Stimulated activated CD8-positive, alpha-beta memory T cell treated with anti-CD3 and anti-CD28 coated beads, Interleukin-2, amount 100 ng/mL, for 1 hour (primary cell): Measurements from ENCODE around the gene ZSCAN10.
"Not testable (repeated sequence)": the region's sequence is repeated elsewhere in the genome, so short reads cannot be mapped to it uniquely, and the experiment has no call there.

Source experiments
- DNase-seq, 2 donors: peaks; one replicate each; pipeline ENCODE4 v3.0.0-alpha.2; 2020; ENCODE audit warnings: low read depth in 2 of 2

Gene ZSCAN10

DNA sequence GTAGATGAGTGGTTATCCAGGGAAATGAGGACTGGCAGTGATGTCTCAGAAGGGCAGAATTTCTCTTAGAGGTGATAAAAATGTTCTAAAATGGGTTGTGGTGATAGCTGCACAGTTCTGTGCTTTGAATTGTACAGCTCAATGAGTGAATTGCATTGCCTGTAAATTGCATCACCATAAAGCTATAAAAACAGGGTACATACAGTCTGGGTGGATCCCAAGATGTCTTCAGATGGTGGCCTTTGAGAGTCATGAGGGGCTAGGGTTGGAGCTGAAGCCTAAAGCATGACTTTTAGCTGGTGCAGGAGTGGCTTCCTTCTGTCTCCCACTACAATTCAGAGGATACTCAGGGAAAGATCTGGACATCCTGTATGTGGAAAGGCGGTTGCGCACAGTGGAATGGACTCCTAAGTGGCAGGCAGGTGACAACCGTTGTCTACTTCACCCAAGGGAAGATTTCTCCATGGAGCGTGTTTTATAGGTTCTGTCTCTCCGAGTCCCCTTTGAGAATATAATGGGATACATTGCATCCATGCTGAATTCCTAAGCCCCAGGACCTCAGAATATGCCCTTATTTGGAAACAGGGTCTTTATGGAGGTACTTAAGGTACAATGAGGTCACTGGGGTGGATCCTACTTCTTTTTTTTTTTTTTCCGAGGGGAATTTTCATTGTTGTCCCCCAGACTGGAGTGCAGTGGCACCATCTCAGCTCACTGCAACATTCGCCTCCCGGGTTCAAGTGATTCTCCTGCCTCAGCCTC, 35.3 kb downstream of the ZSCAN10 start:
- no peak for DNase-seq

GRCh38 chr16:3062553-3062952, 36.5 kb downstream of the ZSCAN10 start:
- DNase-seq: no peak

DNA sequence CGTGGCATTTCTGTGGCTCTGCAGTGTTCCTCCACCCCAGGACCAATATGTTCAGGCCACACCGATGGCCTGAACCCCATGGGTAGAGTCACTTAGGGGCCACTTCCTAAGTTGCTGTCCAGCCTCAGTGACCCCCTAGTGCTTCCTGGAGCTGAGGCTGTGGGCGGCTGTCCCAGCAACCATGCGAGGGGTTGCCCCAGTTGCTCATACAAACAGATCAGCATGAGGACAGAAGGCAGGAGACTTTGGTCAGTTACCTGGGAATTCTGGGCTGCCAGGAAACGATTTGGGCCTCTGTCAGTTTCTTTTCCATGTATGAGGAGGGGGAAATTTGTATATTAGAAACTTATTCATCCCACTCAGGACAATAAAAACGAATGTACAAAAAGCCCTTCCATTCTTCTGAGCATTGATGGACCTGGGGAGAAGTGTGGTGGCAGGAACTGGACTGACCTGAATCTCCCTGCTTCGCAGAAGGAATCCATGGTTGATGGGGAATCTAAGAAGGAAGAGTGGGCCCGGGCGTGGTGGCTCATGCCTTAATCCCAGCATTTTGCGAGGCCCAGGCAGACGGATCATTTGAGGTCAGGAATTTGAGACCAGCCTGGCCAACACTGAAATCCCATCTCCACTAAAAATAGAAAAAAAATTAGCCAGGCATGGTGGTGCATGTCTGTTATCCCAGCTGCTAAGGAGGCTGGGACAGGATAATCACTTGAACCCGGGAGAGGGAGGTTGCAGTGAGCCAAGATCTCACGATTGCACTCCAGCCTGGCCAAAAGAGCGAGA, 38.6 kb downstream of the ZSCAN10 start:
- DNase-seq: no peak

DNA sequence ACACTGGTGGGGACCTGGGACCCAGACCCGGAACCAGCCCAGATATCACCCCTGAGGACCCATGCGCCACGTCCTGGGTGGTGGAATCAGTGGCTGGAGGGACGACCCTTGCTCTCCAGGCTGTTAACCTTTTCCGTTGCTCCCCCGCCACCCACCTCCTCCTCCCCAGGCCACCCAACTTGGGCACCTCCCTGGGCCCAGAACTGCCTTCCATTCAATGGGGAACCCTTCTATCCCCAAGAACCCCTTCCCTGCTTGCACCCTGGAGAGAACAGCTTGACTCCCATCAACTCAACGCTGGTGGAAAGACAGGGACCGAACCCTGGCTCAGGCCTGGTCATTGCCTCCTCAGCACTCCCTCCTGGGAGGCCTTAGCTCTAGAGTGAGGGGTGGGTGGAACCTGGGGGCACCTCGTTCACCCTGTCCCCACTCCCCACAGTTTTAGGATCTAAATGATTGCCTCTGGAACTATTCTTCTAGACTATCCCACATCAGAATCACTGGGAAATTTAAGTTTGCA, 39.3 kb downstream of the ZSCAN10 start:
- DNase-seq: no peak

DNA sequence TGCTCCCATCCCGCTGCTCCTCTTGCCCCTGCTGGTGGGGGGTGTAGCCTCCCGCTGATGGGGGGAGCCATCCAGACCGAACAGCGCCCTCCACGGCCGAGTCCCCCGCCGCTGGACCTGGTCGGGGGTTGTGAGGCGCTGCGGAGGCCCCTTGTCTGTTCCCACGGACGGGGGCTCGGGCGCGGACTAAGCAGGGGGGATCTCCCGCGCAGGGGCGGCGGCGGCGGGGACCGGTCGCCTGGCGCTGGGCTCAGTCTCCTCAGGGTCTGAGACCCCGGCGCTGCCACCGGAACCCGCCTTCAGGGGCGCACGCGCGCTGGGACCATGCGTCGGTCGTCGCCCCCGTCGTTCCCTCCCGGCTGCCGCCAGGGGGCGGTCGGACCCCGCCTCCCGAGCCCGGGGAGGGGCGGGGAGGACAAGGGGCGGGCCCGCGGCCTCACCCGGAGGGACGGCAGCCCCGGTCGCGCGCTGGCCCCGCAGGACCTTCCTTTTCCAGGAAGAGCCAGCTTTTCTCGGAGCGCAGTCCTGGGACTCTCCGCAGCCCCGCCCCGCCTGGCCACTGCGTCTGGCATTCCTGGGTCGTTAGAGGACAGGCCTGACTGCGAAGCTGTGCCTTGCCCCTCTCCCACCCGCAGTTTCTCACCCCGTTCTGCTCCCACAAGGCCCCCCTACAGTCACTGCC, 39.9 kb downstream of the ZSCAN10 start:
- peak; percentile 79 to 84 for DNase-seq

- DNase-seq: no peak
These were observed 40.7 kb downstream of the ZSCAN10 start for GRCh38 chr16:3058139-3059030.

DNA sequence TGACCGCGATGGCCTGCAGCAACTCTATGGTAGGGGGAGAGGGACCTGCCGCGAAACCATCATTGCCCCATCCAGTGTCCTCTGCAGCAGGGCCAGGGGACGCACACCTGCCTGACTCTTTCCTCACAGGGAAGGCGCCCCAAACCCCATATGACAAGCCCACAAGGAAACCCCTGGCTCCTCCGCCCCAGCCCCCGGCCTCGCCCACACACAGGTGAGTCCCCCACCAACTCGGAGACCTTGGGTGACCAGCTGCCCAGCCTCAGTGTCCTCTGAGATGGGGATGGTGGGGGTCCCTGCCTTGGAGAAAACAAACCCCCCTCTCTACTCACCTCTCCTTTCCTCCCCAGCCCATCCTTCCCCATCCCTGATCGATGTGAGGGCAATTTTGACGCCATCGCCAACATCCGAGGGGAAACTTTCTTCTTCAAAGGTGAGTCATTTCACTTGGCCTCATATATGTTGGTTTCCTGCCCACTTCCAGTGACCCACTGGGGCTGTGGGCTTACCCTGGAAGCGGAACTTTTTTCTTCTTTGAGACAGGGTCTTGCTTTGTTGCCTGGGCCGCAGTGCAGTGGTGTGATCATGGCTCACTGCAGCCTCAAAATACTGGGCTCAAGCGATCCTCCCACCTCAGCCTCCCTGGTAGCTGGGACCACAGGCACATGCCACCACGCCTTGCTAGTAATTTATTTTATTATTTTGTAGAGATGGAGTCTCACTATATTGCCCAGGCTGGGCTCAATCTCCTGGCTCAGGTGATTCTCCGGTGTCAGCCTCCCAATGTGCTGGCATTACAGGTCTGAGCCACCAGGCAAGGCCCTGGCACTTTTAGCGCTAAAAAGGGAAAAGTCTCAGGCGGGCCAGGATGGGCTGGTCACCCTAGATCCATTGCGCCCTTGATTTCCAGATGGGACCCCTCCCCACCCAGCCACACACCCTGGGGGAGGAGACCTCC, 41.6 kb downstream of the ZSCAN10 start:
- DNase-seq: no peak

DNA sequence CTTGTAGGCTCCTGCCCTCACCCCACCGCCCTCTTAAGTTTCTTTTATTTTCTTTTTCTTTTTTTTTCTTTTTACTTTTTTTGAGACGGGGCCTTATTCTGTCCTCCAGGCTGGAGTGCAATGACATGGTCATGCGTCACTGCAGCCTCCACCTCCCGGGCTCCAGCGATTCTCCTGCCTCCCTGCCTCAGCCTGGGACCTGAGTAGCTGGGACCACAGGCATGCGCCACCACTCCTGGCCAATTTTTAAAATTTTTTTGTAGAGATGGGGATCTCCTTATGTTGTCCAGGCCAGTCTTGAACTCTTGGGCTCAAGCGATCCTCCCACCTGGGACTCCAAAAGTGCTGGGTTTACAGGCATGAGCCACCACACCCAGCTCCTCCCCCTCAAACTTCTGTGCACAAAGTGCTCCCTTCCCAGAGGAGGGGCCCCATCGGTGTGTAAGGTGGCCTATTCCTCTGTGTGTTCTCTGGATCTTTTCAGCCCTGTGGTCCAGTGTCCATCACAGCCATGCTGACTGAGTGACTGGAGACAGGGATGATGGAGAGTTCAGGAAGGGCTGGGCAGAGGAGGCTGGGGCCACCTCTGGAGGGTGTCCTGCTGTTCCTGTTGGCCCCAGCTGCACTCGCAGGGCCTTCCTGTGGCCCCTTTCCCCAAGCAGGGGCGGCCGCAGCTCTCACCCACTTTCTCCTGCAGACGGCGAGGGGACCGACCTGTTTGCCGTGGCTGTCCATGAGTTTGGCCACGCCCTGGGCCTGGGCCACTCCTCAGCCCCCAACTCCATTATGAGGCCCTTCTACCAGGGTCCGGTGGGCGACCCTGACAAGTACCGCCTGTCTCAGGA, 42.5 kb downstream of the ZSCAN10 start:
- DNase-seq: no peak

DNA sequence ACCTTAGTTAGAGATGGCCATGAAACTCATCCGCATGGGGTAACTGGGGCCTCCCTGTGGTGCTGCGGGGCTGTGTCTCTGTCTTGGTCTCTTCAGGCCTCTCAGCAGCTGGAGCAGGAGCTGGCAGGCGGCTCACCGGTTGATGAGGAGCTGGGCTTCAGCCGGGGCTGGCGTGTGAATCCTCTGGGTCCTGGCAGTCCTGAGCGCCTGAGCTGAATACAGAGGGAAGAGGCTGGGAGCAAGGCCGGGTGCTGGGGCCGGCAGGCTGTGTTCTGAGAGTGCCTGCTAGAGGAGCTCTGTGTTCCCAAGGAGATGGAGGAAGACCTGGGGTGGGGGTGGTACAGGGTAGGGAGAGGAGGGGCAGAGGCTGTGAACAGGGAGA, 43.4 kb downstream of the ZSCAN10 start:
- DNase-seq: not testable (repeated sequence)

DNA sequence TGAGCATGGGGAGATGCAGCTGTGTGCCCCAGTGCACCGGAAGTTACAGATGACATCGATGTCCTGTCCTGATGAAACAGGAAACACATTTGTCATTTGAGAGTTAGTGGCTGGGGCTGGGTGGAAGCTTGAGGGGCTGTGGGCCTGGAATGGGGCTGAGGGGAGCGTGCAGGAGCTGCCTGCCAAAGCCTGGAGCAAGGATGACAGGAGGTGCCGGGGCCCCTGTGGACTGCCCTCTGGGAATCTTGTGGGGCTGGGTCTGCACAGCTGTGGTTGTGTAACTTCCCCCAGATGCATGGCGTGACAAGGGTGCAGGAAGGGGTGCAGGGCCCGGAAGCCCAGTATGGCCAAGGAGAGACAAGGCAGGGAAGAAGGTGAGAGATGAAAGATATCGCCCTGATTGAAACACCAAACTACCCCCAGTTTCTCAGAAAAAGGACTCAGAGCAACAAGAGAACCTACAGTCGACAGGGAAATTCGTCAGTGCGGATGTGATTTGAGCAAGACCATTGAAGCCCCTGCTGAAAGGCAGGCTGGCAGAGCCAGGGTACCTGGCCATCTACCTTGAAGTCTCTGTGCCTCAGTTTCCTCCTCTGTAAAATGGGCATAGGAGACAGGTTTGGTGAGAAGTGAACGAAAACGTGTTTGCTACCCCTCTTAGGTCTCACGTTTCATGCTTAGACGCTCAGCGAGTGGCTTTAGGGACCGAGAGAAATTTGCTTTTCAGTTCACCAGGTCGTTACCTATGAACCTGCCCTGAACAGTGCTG, 43.9 kb downstream of the ZSCAN10 start:
- no peak for DNase-seq

- DNase-seq: not testable (repeated sequence)
These were observed 45.8 kb downstream of the ZSCAN10 start for GRCh38 chr16:3053330-3053710.

GRCh38 chr16:3052571-3053329, 46.3 kb downstream of the ZSCAN10 start:
- not testable (repeated sequence) for DNase-seq

GRCh38 chr16:3051494-3051893, 47.6 kb downstream of the ZSCAN10 start:
- DNase-seq: no peak

- DNase-seq: no peak
These were observed 48.1 kb downstream of the ZSCAN10 start for GRCh38 chr16:3051009-3051408.

- no peak for DNase-seq
These were observed 48.6 kb downstream of the ZSCAN10 start for GRCh38 chr16:3050487-3050886.

DNA sequence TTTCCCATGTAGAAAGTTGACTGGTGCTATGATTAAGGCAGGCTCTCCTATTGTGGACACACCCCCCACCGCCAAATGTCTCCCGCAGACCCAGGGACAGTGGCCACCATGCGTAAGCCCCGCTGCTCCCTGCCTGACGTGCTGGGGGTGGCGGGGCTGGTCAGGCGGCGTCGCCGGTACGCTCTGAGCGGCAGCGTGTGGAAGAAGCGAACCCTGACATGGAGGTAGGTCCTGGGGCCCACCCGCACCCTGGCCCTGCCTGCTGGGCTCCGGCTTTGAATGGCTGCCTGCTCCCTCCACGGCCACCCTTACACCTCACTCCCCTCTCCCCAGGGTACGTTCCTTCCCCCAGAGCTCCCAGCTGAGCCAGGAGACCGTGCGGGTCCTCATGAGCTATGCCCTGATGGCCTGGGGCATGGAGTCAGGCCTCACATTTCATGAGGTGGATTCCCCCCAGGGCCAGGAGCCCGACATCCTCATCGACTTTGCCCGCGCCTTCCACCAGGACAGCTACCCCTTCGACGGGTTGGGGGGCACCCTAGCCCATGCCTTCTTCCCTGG, 49.1 kb downstream of the ZSCAN10 start:
- no peak for DNase-seq

DNA sequence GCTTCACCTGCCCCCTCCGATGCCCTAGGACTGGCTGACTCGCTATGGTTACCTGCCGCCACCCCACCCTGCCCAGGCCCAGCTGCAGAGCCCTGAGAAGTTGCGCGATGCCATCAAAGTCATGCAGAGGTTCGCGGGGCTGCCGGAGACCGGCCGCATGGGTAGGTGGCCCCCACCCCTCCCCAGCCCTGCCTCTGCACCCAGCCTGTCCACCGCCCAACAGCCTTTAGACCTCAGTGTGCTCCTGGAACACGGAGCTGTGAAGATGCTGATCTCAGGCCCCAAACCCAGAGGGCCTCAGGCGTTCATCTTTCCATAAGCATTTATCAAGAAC, 51.7 kb downstream of the ZSCAN10 start:
- no peak for DNase-seq
